DND-41 (cell line): ENCODE data around the gene IDUA.

Experiments
- ATAC-seq: fragments of 200-7000 bp; cut with Tn5 transposase; 3 replicates; pipeline ENCODE4 v1.9.1; 2021; ENCODE audit warnings: low read depth; ENCODE audit not compliant: insufficient read depth
- DNase-seq: peaks from one replicate; pipeline ENCODE4 v3.0.0-alpha.2; 2020
- H2AFZ ChIP-seq: 2 replicates; pipeline ENCODE4 v1.6.0; 2012; ENCODE audit warnings: low read depth, low read length
- H3K27ac ChIP-seq: 2 replicates; pipeline ENCODE4 v1.5.1; 2012; ENCODE audit warnings: low read length, inconsistent platforms
- H3K27me3 ChIP-seq: fragments of 200-600 bp; sonication (generic); 2 replicates; pipeline ENCODE4 v1.6.0; 2012; ENCODE audit warnings: low read length, mild to moderate bottlenecking, inconsistent platforms; ENCODE audit not compliant: insufficient read depth, poor library complexity
- H3K36me3 ChIP-seq: 2 replicates; pipeline ENCODE4 v1.5.1; 2012; ENCODE audit warnings: low read length, inconsistent platforms; ENCODE audit not compliant: insufficient read depth
- H3K4me1 ChIP-seq: 2 replicates; pipeline ENCODE4 v1.5.1; 2012; ENCODE audit warnings: mild to moderate bottlenecking, low read length; ENCODE audit not compliant: insufficient read depth
- H3K4me2 ChIP-seq: 2 replicates; pipeline ENCODE4 v1.6.0; 2012; ENCODE audit warnings: mild to moderate bottlenecking, moderate library complexity, low read length, inconsistent platforms; ENCODE audit not compliant: insufficient read depth
- H3K4me3 ChIP-seq, 2 experiments: fragments of 200-600 bp in 1 of 2; shearing (Covaris generic) in 1 of 2; 2 replicates each; pipeline ENCODE4 v1.5.1; 2012 to 2016; ENCODE audit warnings: inconsistent platforms in 2 of 2, low read length in 2 of 2, mild to moderate bottlenecking in 2 of 2, low read depth in 1 of 2, moderate library complexity in 1 of 2
- H3K79me2 ChIP-seq: 2 replicates; pipeline ENCODE4 v1.6.0; 2012; ENCODE audit warnings: low read length, inconsistent platforms; ENCODE audit not compliant: insufficient read depth
- H3K9ac ChIP-seq: 2 replicates; pipeline ENCODE4 v1.6.0; 2012; ENCODE audit warnings: low read depth, mild to moderate bottlenecking, inconsistent platforms, low read length, moderate library complexity
- H3K9me3 ChIP-seq: 2 replicates; pipeline ENCODE4 v1.5.1; 2012; ENCODE audit warnings: low read length, moderate library complexity, mild to moderate bottlenecking, inconsistent platforms; ENCODE audit not compliant: insufficient read depth, severe bottlenecking
- H4K20me1 ChIP-seq: 2 replicates; pipeline ENCODE4 v1.6.0; 2012; ENCODE audit warnings: low read length; ENCODE audit not compliant: insufficient read depth
- EZH2 ChIP-seq: IDR thresholded peaks from 3 replicates; pipeline ENCODE4 v1.6.1; 2012; ENCODE audit warnings: borderline replicate concordance, low read depth, mild to moderate bottlenecking, moderate library complexity, low read length, inconsistent platforms; ENCODE audit not compliant: severe bottlenecking
- TF ChIP-seq, protein P1 (sequence below): IDR thresholded peaks from 2 replicates; pipeline ENCODE4 v1.5.1; 2012; ENCODE audit warnings: borderline replicate concordance, low read length, moderate library complexity, mild to moderate bottlenecking; ENCODE audit not compliant: poor library complexity, severe bottlenecking; ENCODE audit errors: extremely low read depth

The IDUA gene

DNA sequence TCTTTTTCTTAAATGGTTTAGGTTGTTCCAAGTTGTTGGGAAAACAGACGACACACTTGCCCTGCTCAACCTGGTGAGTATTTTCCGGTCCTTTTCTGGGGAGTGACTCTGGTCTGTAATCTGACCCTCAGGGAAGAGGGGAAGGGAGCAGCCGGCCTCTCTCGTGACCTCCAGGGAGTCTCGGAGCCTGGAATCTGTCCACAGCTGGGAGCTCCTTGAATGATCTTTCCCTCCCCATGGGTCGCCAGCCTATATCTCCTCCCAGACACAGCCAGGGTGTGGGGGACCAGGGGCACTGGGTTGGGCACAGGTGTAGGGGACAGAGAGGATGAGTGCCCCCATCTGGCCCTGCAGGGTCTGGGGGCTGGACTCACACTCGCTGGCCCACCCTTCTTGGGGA lies 35.7 kb upstream of the IDUA start:
- peaks cover 28% of the 10 kb centered on the region; the same call in 1 of the 2 replicates for H3K36me3 ChIP-seq
- H3K27me3 ChIP-seq = no peaks in the 10 kb centered on the region
- H3K79me2 ChIP-seq = peaks cover under 1% of the 10 kb centered on the region; the same call in 1 of the 2 replicates
- H2AFZ ChIP-seq = no peak overlapping the region
- H3K4me3 ChIP-seq = no peak overlapping the region
- TF ChIP-seq, protein P1, sequence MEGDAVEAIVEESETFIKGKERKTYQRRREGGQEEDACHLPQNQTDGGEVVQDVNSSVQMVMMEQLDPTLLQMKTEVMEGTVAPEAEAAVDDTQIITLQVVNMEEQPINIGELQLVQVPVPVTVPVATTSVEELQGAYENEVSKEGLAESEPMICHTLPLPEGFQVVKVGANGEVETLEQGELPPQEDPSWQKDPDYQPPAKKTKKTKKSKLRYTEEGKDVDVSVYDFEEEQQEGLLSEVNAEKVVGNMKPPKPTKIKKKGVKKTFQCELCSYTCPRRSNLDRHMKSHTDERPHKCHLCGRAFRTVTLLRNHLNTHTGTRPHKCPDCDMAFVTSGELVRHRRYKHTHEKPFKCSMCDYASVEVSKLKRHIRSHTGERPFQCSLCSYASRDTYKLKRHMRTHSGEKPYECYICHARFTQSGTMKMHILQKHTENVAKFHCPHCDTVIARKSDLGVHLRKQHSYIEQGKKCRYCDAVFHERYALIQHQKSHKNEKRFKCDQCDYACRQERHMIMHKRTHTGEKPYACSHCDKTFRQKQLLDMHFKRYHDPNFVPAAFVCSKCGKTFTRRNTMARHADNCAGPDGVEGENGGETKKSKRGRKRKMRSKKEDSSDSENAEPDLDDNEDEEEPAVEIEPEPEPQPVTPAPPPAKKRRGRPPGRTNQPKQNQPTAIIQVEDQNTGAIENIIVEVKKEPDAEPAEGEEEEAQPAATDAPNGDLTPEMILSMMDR = no peak
- TF ChIP-seq EZH2 = no peak
- no peaks in the 10 kb centered on the region for H3K4me1 ChIP-seq
- H3K9me3 ChIP-seq = no peaks in the 10 kb centered on the region
- no peak overlapping the region for H3K27ac ChIP-seq
- H3K9ac ChIP-seq = no peak overlapping the region
- no peak overlapping the region for H3K4me2 ChIP-seq
- DNase-seq (no peak), ATAC-seq (no peak)
- H4K20me1 ChIP-seq = peaks cover 9% of the 10 kb centered on the region

GRCh38 chr4:951594-952468 lies 35.0 kb upstream of the IDUA start:
- Histone ChIP-seq H2AFZ (no peak overlapping the region), H3K4me1 (no peaks in the 10 kb centered on the region)
- ATAC-seq = no peak

GRCh38 chr4:952881-953573 lies 33.8 kb upstream of the IDUA start:
- no peaks in the 10 kb centered on the region for H3K9me3 ChIP-seq
- H3K9ac ChIP-seq = no peak overlapping the region
- no peaks in the 10 kb centered on the region for H3K79me2 ChIP-seq
- ATAC-seq (no peak), DNase-seq (no peak)
- no peak overlapping the region for H2AFZ ChIP-seq
- no peaks in the 10 kb centered on the region for H3K27me3 ChIP-seq
- no peak overlapping the region for H3K27ac ChIP-seq
- no peaks in the 10 kb centered on the region for H3K4me1 ChIP-seq
- TF ChIP-seq, protein P1 = no peak
- TF ChIP-seq EZH2 = no peak
- no peak overlapping the region for H3K4me2 ChIP-seq
- peaks cover 33% of the 10 kb centered on the region for H3K36me3 ChIP-seq
- no peak overlapping the region for H3K4me3 ChIP-seq
- peaks cover 4% of the 10 kb centered on the region for H4K20me1 ChIP-seq

More at GRCh38 chr4:951594-952468, 35.0 kb upstream of the IDUA start:
- no peak overlapping the region for H3K27ac ChIP-seq
- H3K9ac ChIP-seq = no peak overlapping the region
- H3K36me3 ChIP-seq = peaks cover 28% of the 10 kb centered on the region; the same call in 1 of the 2 replicates
- no peak for DNase-seq
- peaks cover 4% of the 10 kb centered on the region for H4K20me1 ChIP-seq
- no peak overlapping the region for H3K4me2 ChIP-seq
- no peaks in the 10 kb centered on the region for H3K79me2 ChIP-seq
- H3K27me3 ChIP-seq = no peaks in the 10 kb centered on the region
- no peak overlapping the region for H3K4me3 ChIP-seq
- no peak for TF ChIP-seq EZH2
- TF ChIP-seq, protein P1 = no peak
- H3K9me3 ChIP-seq = no peaks in the 10 kb centered on the region
